HG03066 (cell line): ENCODE measurements around the gene KRTAP4-1.
"Not testable (repeated sequence)": the region's sequence is repeated elsewhere in the genome, so short reads cannot be mapped to it uniquely, and the experiment has no call there.

Experiments
- ATAC-seq: cut with Tn5 transposase; IDR thresholded peaks from one replicate; pipeline ENCODE4 v1.9.1; 2021; ENCODE audit warnings: low read depth; ENCODE audit not compliant: unreplicated experiment

The KRTAP4-1 gene

GRCh38 chr17:41176744-41177387 lies 7.8 kb downstream of the KRTAP4-1 start:
- ATAC-seq = no peak

DNA sequence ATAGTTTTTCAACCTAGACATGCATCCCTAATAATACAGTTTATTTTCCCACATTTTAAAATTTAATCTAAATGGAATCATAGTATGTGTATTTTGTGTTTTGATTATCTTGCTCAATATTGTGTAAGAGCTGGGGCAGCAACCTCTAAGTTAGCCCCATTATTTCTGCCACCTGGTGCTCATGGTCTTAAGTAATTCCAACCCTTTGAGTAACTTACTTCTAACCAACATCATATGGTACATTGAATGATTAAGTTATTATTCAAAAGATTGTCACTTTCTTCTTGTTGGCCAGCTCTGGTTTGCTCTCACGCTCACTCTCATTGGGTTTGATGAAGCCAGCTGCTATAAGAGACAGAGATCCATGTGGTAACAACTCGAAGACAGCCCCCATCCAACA lies 12.8 kb downstream of the KRTAP4-1 start:
- ATAC-seq = no peak

GRCh38 chr17:41168121-41168520 lies 16.6 kb downstream of the KRTAP4-1 start, which contains the start of gene KRTAP4-3:
TSS of gene KRTAP4-3 (minus strand) at chr17:41168221. CDS start at chr17:41168172, 49 bp downstream.
- no peak for ATAC-seq

- ATAC-seq = no peak
Measured at GRCh38 chr17:41167561-41167960, 17.1 kb downstream of the KRTAP4-1 start.

GRCh38 chr17:41163828-41164227 lies 20.9 kb downstream of the KRTAP4-1 start:
- no peak for ATAC-seq

DNA sequence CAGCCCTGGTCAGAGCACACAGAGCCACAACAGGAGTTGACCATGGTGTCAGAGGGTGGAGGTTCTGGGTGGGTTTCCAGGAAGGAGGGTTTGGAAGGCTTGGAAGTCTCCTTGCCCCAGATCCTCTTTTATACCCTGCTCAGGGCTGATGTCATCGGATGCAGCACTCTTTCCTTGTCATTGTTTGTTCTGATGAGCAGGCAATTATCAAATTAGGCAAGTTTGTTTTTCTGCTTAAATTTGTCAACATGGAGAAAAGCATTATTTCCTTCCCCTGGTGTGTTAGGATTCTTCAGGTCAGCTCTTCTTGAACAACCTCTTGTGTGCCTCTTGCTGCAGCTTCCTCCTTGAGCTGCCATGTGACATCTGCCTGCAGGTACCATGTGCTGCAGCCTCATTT lies 24.1 kb downstream of the KRTAP4-1 start, which contains the start of gene KRTAP4-4:
Gene KRTAP4-4 (minus strand): TSS at position 101 of the 400 bp plus-strand sequence. CDS start 57 bp downstream, at position 44.
- ATAC-seq = no peak

DNA sequence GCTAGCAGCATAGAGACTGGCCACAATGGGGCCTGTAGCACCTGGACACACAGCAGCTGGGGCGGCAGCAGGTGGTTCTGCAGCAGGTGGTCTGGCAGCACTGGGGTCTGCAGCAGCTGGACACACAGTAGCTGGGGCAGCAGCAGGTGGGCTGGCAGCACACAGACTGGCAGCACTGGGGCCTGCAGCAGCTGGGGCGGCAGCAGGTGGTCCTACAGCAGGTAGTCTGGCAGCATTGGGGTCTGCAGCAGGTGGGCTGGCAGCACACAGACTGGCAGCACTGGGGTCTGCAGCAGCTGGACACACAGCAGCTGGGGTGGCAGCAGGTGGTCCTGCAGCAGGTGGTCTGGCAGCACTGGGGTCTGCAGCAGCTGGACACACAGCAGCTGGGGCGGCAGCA lies 24.5 kb downstream of the KRTAP4-1 start:
- not testable (repeated sequence) for ATAC-seq

- ATAC-seq = no peak
Measured at GRCh38 chr17:41153856-41154255, 30.9 kb downstream of the KRTAP4-1 start.

DNA sequence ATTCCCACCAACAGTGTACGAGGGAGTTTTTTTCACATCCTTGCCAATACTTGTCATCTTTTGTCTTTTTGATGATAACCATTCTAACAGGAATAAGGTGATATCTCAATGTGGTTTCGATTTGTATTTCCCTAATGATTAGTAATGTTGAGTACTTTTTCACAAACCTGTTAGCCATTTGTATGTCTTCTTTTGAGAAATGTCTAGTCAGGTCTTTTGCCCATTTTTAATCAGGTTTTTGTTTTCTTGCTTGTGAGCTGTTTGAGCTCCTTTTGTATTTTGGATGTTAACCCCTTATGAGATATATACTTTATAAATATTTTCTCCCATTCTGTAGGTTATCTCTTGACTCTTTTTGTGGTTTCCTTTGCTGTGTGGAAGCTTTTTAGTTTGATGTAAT lies 33.2 kb downstream of the KRTAP4-1 start:
- no peak for ATAC-seq

GRCh38 chr17:41150026-41150425 lies 34.7 kb downstream of the KRTAP4-1 start:
- ATAC-seq = no peak

DNA sequence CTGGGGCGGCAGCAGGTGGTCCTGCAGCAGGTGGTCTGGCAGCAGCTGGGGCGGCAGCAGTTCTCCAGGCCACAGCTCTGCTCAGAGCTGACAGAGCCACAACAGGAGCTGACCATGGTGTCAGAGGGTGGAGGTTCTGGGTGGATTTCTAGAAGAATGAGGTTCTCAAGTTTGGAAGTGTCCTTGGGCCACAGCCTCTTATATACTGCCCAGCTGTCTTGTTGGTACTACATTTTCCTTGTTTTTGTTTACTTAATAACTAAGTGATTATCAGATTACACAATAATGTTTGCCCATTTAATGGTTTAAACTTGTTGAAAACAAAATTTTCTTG lies 35.1 kb downstream of the KRTAP4-1 start, which contains the start of gene KRTAP4-5:
Gene KRTAP4-5 (minus strand): TSS at position 174 of the 334 bp plus-strand sequence. CDS start 58 bp downstream, at position 116.
- no peak for ATAC-seq

DNA sequence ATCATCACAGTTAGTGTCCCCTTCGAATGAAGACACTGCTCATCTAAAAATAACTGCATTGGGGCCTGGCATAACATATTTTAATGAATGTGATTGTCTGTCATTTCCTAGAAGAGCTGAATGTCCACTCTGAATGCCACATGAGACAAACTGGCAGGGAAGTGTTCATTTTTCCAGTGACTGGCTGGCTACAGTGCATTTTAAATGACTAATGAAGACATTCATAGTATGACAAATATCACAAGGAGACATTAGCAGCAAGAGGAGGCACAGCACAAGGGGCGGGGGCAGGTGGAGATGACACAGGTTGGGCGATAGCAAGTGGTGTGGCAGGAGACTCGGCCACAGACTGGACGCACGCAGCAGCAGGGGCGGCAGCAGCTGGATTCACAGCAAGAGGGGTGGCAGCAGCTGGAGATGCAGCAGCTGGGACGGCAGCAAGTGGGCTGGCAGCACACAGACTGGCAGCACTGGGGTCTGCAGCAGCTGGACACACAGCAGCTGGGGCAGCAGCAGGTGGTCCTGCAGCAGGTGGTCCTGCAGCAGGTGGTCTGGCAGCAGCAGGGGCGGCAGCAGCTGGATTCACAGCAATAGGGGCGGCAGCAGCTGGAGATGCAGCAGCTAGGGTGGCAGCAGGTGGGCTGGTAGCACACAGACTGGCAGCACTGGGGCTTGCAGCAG lies 35.6 kb downstream of the KRTAP4-1 start:
- not testable (repeated sequence) for ATAC-seq

DNA sequence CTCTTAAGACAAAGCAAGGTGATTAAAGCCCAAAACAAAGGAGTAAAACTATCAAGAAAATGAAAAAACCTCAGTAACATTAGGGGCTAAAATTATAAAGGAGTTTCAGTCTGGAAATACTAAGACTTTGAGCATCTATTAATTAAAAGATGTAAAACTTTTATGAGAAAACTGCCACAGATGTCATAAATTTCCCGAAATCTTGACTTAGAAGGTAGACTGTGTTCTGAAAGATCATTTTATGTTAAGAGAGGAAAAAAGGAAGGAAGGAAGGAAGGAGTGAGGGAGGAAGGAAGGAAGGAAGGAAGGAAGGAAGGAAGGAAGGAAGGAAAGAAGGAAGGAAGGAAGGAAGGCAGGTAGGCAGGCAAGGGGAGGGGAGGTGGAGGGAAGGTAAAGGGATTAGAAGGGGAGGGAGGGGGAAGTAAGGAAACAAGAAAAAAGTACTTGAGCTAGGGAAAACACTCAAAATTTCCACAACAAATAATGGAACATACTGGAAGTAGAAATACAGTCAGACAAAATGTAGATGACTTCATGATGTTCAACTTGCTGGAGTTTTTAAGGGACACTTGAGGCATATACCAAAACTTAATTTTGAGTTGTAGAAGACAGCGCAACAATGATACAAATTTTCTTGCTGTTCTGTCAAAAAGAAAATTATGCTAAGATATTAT lies 37.0 kb downstream of the KRTAP4-1 start:
- ATAC-seq = no peak

DNA sequence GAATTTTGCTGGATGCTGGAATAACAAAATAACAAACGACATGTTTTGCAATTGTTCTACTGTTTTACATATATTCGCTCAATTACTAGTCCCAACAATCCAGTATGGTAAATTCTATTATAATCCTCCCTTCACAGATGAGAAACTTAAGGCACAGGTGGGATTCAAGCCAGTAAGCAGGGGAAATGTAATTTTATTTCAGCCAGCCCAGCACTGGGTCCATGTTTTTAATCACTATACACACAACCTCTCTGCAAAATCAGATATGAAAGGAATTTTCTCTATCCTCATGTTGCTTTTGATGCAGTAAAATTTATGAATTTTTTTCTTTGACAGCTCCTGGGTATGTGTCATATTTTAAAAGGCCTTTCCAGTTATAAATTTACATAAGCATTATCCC lies 39.5 kb downstream of the KRTAP4-1 start:
- no peak for ATAC-seq

DNA sequence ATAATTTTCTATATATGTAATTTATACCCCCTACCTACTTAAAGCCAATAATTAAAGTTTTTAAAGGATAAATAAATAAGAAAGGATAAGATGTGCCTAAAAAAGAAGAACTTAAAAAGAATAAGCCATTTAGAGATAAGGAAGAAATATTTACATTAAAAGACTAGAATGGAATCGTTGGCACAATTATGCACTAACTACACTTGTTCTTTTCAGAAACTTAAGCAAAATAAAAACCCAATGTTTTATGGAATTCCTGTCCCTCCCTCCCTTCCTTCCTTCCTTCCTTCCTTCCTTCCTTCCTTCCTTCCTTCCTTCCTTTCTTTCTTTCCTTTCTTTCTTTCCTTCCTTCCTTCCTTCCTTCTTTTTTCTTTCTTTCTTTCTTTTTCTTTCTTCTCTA lies 39.9 kb downstream of the KRTAP4-1 start:
- ATAC-seq = no peak

GRCh38 chr17:41141361-41141760 lies 43.4 kb downstream of the KRTAP4-1 start:
- no peak for ATAC-seq

- no peak for ATAC-seq
Measured at GRCh38 chr17:41140360-41141131, 44.2 kb downstream of the KRTAP4-1 start, which contains the start of gene KRTAP4-6. TSS of gene KRTAP4-6 (minus strand) at chr17:41140544. CDS start at chr17:41140487, 57 bp downstream.

- not testable (repeated sequence) for ATAC-seq
Measured at GRCh38 chr17:41139865-41140264, 44.8 kb downstream of the KRTAP4-1 start.
